ENCODE results near the gene BIRC6.

- TF ChIP-seq CTCF (IDR thresholded peaks at IDR 0.05; ENCODE audit: low read depth, low read length, poor library complexity, severe bottlenecking) (no peak), EZH2phosphoT487 (IDR thresholded peaks at IDR 0.05; ENCODE audit: borderline replicate concordance, low read length) (no peak)
Measured at GRCh38 chr2:32369222-32369621, 12.4 kb downstream of the BIRC6 start.
